RWPE1 (cell line): ENCODE results near the gene USP31.

ENCODE experiments used
- CTCF ChIA-PET: fragments of 350-600 bp; sonication (Branson Sonifier 250); formaldehyde crosslinking; extraction: SDS; loops from one replicate; lab custom pipeline; 2021; lab: Yijun Ruan, JAX
- POLR2A ChIA-PET: fragments of 400-600 bp; formaldehyde crosslinking; extraction: SDS; loops from one replicate; lab custom pipeline; 2020; ENCODE audit warnings: antibody characterized with exemption; ENCODE audit not compliant: low non-redundant PET; lab: Yijun Ruan, JAX
- DNase-seq: peaks from one replicate; pipeline ENCODE4 v3.0.0; 2012; ENCODE audit warnings: low spot score
- H3K27ac ChIP-seq: fragments of 450-650 bp; 2 replicates; pipeline ENCODE4 v1.5.1; 2017
- CTCF ChIP-seq: fragments of 450-650 bp; conservative IDR thresholded peaks from 2 replicates; pipeline ENCODE4 v1.5.1; 2017; ENCODE audit warnings: low read depth, mild to moderate bottlenecking

The USP31 gene

DNA sequence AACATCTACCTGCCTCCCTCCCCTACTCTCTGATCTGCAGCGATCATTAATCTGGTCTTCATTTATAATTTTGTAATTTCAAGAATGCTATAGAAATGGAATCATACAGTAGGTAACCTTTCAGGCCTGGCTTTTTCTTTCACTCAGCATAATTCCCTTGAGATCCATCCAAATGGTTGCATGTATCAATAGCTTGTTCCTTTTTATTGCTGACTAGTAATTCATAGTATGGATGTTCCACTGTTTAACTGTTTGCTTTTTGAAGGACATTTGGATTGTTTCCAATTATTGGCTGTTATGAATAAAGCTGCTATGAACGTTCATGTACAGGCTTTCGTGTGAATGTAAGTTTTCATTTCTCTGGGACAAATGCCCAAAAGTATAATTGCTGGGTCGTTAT is 125.2 kb downstream of the USP31 start:
- TF ChIP-seq CTCF, result no peak
- no peak for DNase-seq
- CTCF ChIA-PET, result no interaction called here
- POLR2A ChIA-PET, result no interaction called here
- no peak overlapping the region for H3K27ac ChIP-seq

DNA sequence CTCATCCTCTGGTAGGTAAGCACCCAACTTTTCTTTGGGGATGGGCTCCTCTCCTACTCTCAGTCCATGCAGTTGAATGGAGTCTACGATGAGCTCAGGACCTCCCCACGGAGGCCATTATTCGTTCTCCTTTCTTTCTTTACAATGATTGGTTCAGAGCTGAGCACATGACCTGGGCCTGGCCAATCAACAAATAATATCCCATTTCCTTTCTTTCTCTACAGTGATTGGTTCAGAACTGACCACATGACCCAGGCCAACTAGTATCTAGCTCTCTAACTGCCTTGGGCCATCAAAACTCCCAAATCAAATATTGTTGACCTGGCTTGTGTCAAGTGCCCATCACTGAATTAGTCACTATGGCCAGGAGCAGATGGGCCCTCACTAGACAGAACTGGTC is 129.2 kb downstream of the USP31 start:
- DNase-seq, result no peak
- TF ChIP-seq CTCF, result no peak
- ChIA-PET CTCF (interaction anchor here (0.6 kb wide), 1 partner anchor 337 kb away, joined by 4 read pairs; no protein-coding TSS in a partner anchor), POLR2A (no interaction called here)
- H3K27ac ChIP-seq, result no peak overlapping the region

- TF ChIP-seq CTCF, result no peak
- no peak for DNase-seq
- ChIA-PET CTCF (interaction anchor here (0.8 kb wide), 1 partner anchor 11 kb away, joined by 3 read pairs; no protein-coding TSS in a partner anchor), POLR2A (no interaction called here)
- no peak overlapping the region for H3K27ac ChIP-seq
Measured at GRCh38 chr16:23016368-23016767, 132.9 kb downstream of the USP31 start.

GRCh38 chr16:23015580-23015979 is 133.7 kb downstream of the USP31 start:
- TF ChIP-seq CTCF, result no peak
- ChIA-PET POLR2A (no interaction called here), CTCF (interaction anchor here (0.8 kb wide), 1 partner anchor 176 kb away, joined by 3 read pairs; no protein-coding TSS in a partner anchor)
- no peak for DNase-seq
- H3K27ac ChIP-seq, result no peak overlapping the region

GRCh38 chr16:23014592-23014991 is 134.7 kb downstream of the USP31 start:
- ChIA-PET CTCF (no interaction called here), POLR2A (no interaction called here)
- DNase-seq, result no peak
- H3K27ac ChIP-seq, result no peak overlapping the region
- TF ChIP-seq CTCF, result no peak
